Tibial nerve (tissue), 4 donors: ENCODE measurements around the gene SEMA5A. TPM values are rescaled to one million over a fixed set of nuclear protein-coding genes. Genes with fewer than 3 reads are reported as not detected.
A peak's percentile ranks its signal among the peaks of the same experiment; 100 is the strongest.

Source experiments
- DNase-seq, 2 donors: peaks; one replicate each; pipeline ENCODE4 v3.0.0-alpha.2; 2019; ENCODE audit warnings: low spot score in 2 of 2
- H3K27ac ChIP-seq, 4 donors: fragments of 200-600 bp; sonication (generic) in 3 of 4; one replicate each; pipeline ENCODE4 v1.5.1; 2017 to 2019; ENCODE audit warnings: mild to moderate bottlenecking in 1 of 4
- H3K27me3 ChIP-seq, 2 donors: fragments of 200-600 bp; sonication (generic) in 1 of 2; one replicate each; pipeline versions ENCODE4 v1.5.1 to v1.6.0; 2017 to 2019
- H3K36me3 ChIP-seq, 3 donors: fragments of 200-600 bp; sonication (generic); one replicate each; pipeline ENCODE4 v1.5.1; 2018 to 2019
- H3K4me1 ChIP-seq, 4 donors: fragments of 200-600 bp; sonication (generic) in 3 of 4; one replicate each; pipeline ENCODE4 v1.5.1; 2017 to 2019
- H3K4me3 ChIP-seq, 4 donors: fragments of 200-600 bp; sonication (generic) in 3 of 4; one replicate each; pipeline ENCODE4 v1.5.1; 2017 to 2019; ENCODE audit warnings: mild to moderate bottlenecking in 1 of 4, moderate library complexity in 1 of 4
- H3K9me3 ChIP-seq, 4 donors: fragments of 200-600 bp; sonication (generic) in 3 of 4; one replicate each; pipeline ENCODE4 v1.5.1; 2017 to 2019
- EP300 ChIP-seq, 2 donors: sonication (generic); formaldehyde crosslinking; IDR thresholded peaks; one replicate each; pipeline ENCODE4 v1.6.1; 2017; ENCODE audit warnings: antibody characterized with exemption in 2 of 2, mild to moderate bottlenecking in 1 of 2
- POLR2A ChIP-seq, 2 donors: fragments of 450-650 bp; IDR thresholded peaks; one replicate each; pipeline ENCODE4 v1.6.1; 2017; ENCODE audit warnings: antibody characterized with exemption in 2 of 2, mild to moderate bottlenecking in 2 of 2, moderate library complexity in 2 of 2
- WGBS, 2 donors: methylation state at CpG; one replicate each; pipeline ENCODE4 v1.1.5; 2018; 5-methylcytosine and 5-hydroxymethylcytosine counted together
- total RNA-seq, 4 donors: library from RNA; depleted of rRNA; stranded (reverse); fragments of >200 nt; gene quantifications; one replicate each; pipeline ENCODE4 v1.1.0, GENCODE V29; 2016
- TF ChIP-seq, protein P1 (sequence below), 5 experiments: fragments of 200-600 bp in 3 of 5; fragments of 450-650 bp in 2 of 5; sonication (generic) in 3 of 5; IDR thresholded peaks; one replicate each; pipeline ENCODE4 v1.5.1; 2016 to 2019; ENCODE audit warnings: antibody characterized with exemption in 5 of 5, mild to moderate bottlenecking in 3 of 5, moderate library complexity in 2 of 5

SEMA5A gene
- total RNA-seq, 4 donors from 2014 or later: 36.3 to 58.4 (median 52.6) TPM

DNA sequence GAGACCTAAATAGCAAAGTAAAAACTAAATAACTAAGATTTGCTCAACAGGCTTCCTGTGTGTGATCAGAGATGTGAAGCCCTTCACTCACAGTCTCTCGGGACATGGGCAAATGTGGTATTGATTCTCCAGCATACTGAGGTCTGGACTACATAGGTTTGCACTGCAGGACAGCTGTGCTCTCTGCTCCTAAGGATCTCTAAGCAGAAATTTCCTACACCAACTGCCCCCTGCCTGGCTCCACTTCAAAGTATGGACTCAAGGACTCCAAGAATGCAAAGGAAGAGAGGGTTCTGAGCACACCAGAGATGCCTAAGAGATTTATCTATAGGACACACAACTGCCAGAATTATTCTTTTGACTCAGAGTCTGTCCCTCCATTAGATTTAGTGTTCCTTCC lies 487.2 kb downstream of the SEMA5A start:
- 71 to 73% methylated on average over 1 of the region's 1 CpG for WGBS, 2 donors
- Histone ChIP-seq H3K36me3 (peaks cover 0 to 19% (median 0%) of the 10 kb centered on the region in 3 donors), H3K4me1 (peaks cover 0 to 9% (median 3%) of the 10 kb centered on the region in 4 donors), H3K27me3 (no peaks in the 10 kb centered on the region), H3K9me3 (no peaks in the 10 kb centered on the region), H3K4me3 (no peak overlapping the region), H3K27ac (no peak overlapping the region)
- DNase-seq: no peak
- TF ChIP-seq EP300 (IDR thresholded peaks at IDR 0.05): no peak
- no peak for TF ChIP-seq POLR2A (IDR thresholded peaks at IDR 0.05)
- TF ChIP-seq, protein P1, sequence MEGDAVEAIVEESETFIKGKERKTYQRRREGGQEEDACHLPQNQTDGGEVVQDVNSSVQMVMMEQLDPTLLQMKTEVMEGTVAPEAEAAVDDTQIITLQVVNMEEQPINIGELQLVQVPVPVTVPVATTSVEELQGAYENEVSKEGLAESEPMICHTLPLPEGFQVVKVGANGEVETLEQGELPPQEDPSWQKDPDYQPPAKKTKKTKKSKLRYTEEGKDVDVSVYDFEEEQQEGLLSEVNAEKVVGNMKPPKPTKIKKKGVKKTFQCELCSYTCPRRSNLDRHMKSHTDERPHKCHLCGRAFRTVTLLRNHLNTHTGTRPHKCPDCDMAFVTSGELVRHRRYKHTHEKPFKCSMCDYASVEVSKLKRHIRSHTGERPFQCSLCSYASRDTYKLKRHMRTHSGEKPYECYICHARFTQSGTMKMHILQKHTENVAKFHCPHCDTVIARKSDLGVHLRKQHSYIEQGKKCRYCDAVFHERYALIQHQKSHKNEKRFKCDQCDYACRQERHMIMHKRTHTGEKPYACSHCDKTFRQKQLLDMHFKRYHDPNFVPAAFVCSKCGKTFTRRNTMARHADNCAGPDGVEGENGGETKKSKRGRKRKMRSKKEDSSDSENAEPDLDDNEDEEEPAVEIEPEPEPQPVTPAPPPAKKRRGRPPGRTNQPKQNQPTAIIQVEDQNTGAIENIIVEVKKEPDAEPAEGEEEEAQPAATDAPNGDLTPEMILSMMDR (IDR thresholded peaks at IDR 0.05): no peak

GRCh38 chr5:9058161-9058560 lies 487.7 kb downstream of the SEMA5A start:
- no peaks in the 10 kb centered on the region for H3K27me3 ChIP-seq
- no peak for TF ChIP-seq POLR2A (IDR thresholded peaks at IDR 0.05)
- TF ChIP-seq, protein P1 (IDR thresholded peaks at IDR 0.05): no peak
- no peak for TF ChIP-seq EP300 (IDR thresholded peaks at IDR 0.05)
- H3K4me3 ChIP-seq: no peak overlapping the region
- no peaks in the 10 kb centered on the region for H3K9me3 ChIP-seq
- no peak overlapping the region for H3K27ac ChIP-seq
- peaks cover 0 to 24% (median 0%) of the 10 kb centered on the region in 3 donors for H3K36me3 ChIP-seq
- peaks cover 0 to 9% (median 3%) of the 10 kb centered on the region in 4 donors for H3K4me1 ChIP-seq
- no peak for DNase-seq

- 32 to 44% methylated on average over 3 of the region's 3 CpGs for WGBS, 2 donors
- Histone ChIP-seq H3K27me3 (no peaks in the 10 kb centered on the region), H3K4me3 (no peak overlapping the region), H3K27ac (peak overlapping the region in 1 of 4 donors; percentile 1), H3K36me3 (peaks cover 0 to 22% (median 0%) of the 10 kb centered on the region in 3 donors), H3K9me3 (no peaks in the 10 kb centered on the region), H3K4me1 (peaks cover 0 to 9% (median 3%) of the 10 kb centered on the region in 4 donors)
- DNase-seq: no peak
- TF ChIP-seq EP300 (IDR thresholded peaks at IDR 0.05) (no peak), POLR2A (IDR thresholded peaks at IDR 0.05) (no peak)
- TF ChIP-seq, protein P1 (IDR thresholded peaks at IDR 0.05): no peak
Observed at GRCh38 chr5:9057406-9058000, 488.4 kb downstream of the SEMA5A start.

DNA sequence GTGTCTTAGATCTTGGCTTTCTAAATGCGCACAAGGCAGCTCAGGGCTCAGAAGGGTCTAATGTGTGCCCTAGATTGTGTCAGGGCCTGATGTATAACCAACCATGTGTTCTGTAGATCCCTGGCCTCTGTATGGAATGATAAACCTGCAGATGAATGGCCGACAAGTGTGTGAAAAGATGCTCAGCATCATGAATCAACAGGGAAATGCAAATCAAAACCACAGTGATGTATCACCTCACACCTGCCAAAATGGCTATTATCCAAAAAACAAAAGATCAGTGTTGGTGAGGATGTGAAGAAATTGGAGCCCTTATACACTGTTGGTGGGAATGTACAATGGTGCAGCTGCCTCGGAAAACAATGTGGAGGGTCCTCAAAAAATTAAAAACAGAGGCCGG lies 489.8 kb downstream of the SEMA5A start:
- peaks cover 0 to 8% (median 0%) of the 10 kb centered on the region in 3 donors for H3K36me3 ChIP-seq
- H3K4me3 ChIP-seq: no peak overlapping the region
- WGBS, 2 donors: 89 to 94% methylated on average over 4 of the region's 4 CpGs
- no peak for DNase-seq
- H3K9me3 ChIP-seq: no peaks in the 10 kb centered on the region
- no peak for TF ChIP-seq POLR2A (IDR thresholded peaks at IDR 0.05)
- TF ChIP-seq, protein P1 (IDR thresholded peaks at IDR 0.05): no peak
- no peak for TF ChIP-seq EP300 (IDR thresholded peaks at IDR 0.05)
- no peak overlapping the region for H3K27ac ChIP-seq
- H3K4me1 ChIP-seq: peaks cover 0 to 9% (median 3%) of the 10 kb centered on the region in 4 donors
- no peaks in the 10 kb centered on the region for H3K27me3 ChIP-seq

DNA sequence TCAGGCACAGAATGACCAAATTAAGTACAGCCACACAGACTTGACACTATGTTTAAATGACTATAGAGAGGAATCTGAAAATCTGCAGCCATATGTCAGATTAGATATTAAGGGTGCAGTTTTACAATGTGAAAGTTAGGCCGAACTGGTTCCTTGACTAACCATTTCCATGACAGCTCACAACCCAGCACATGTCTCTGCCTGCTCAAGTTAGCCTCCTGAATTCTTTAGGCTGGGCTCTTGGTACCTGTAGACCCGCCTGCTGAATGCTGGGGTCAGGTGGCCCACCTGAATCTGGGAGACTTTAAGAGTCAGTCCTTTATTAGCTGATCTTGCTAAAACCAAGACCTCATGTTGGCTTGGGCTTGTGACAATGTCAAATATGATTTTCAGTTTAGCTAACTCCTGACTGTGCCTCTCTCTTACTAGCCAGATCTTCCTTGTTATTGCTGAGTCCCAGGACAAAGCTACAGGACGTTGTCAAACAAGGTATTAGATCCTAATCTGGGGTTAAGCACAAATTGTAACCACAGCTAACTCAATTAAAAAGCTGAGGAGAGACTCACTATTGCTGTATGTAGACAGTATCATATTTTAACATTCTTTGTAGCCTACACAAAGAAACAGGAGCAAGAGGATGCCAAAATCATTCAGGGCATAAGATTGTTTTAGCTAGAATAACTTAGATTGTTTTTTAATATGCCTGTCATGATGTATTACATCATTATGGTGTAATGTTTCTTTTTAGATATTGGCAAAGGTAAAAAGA lies 490.9 kb downstream of the SEMA5A start:
- Histone ChIP-seq H3K27me3 (no peaks in the 10 kb centered on the region), H3K4me3 (no peak overlapping the region), H3K4me1 (peaks cover 0 to 9% (median 3%) of the 10 kb centered on the region in 4 donors), H3K9me3 (no peaks in the 10 kb centered on the region), H3K36me3 (peaks cover 0 to 15% (median 0%) of the 10 kb centered on the region in 3 donors), H3K27ac (no peak overlapping the region)
- TF ChIP-seq EP300 (IDR thresholded peaks at IDR 0.05): no peak
- no peak for TF ChIP-seq POLR2A (IDR thresholded peaks at IDR 0.05)
- TF ChIP-seq, protein P1 (IDR thresholded peaks at IDR 0.05): no peak
- whole genome bisulfite sequencing, 2 donors: 74 to 81% methylated on average over 3 of the region's 3 CpGs
- DNase-seq: no peak
